Loucy (cell line): ENCODE measurements around the gene FGD5.

Source experiments
- H2AFZ ChIP-seq: fragments of 200-600 bp; sonication (generic); 2 replicates; pipeline ENCODE4 v1.6.0; 2016; ENCODE audit warnings: antibody characterized with exemption, mild to moderate bottlenecking, low read length, moderate library complexity
- H3F3A ChIP-seq: fragments of 200-600 bp; 2 replicates; pipeline ENCODE4 v1.6.0; 2016; ENCODE audit warnings: antibody characterized with exemption, low read depth, mild to moderate bottlenecking
- H3K27me3 ChIP-seq: fragments of 200-600 bp; sonication (generic); 2 replicates; pipeline ENCODE4 v1.6.1; 2014; ENCODE audit warnings: low read length, mild to moderate bottlenecking; ENCODE audit not compliant: insufficient read depth, poor library complexity, severe bottlenecking
- H3K36me3 ChIP-seq: fragments of 200-600 bp; sonication (generic); 2 replicates; pipeline ENCODE4 v1.6.1; 2016; ENCODE audit warnings: low read length; ENCODE audit not compliant: insufficient read depth
- H3K4me1 ChIP-seq: fragments of 200-600 bp; sonication (generic); 2 replicates; pipeline ENCODE4 v1.5.1; 2014; ENCODE audit warnings: low read length, mild to moderate bottlenecking; ENCODE audit not compliant: insufficient read depth, poor library complexity, severe bottlenecking
- H3K4me2 ChIP-seq: fragments of 200-600 bp; sonication (generic); 2 replicates; pipeline ENCODE4 v1.6.0; 2014; ENCODE audit warnings: antibody characterized with exemption, low read length, low read depth, mild to moderate bottlenecking; ENCODE audit not compliant: poor library complexity, severe bottlenecking
- H3K4me3 ChIP-seq: fragments of 200-600 bp; sonication (generic); 2 replicates; pipeline ENCODE4 v1.5.1; 2014; ENCODE audit warnings: low read length, mild to moderate bottlenecking, mixed read lengths; ENCODE audit not compliant: poor library complexity, severe bottlenecking
- H3K79me2 ChIP-seq: fragments of 200-600 bp; sonication (generic); 2 replicates; pipeline ENCODE4 v1.6.1; 2014; ENCODE audit warnings: low read length; ENCODE audit not compliant: insufficient read depth
- H3K9ac ChIP-seq: fragments of 200-600 bp; sonication (generic); 2 replicates; pipeline ENCODE4 v1.6.0; 2014; ENCODE audit warnings: mild to moderate bottlenecking, low read depth, low read length, moderate library complexity; ENCODE audit not compliant: poor library complexity, severe bottlenecking
- H3K9me2 ChIP-seq: fragments of 200-600 bp; sonication (generic); replicated peaks from 2 replicates; pipeline ENCODE4 v1.6.1; 2016; ENCODE audit warnings: low read depth, low read length, mixed read lengths
- H3K9me3 ChIP-seq: fragments of 200-600 bp; sonication (generic); 2 replicates; pipeline ENCODE4 v1.6.1; 2014; ENCODE audit warnings: mild to moderate bottlenecking, antibody characterized with exemption, low read length, low read depth; ENCODE audit not compliant: insufficient read depth
- H4K20me1 ChIP-seq: fragments of 200-600 bp; sonication (generic); 2 replicates; pipeline ENCODE4 v1.6.0; 2014; ENCODE audit warnings: antibody characterized with exemption, low read length, mild to moderate bottlenecking; ENCODE audit not compliant: insufficient read depth, poor library complexity, severe bottlenecking
- CTCF ChIP-seq: fragments of 200-600 bp; sonication (generic); conservative IDR thresholded peaks from 2 replicates; pipeline ENCODE4 v1.5.1; 2014; ENCODE audit warnings: mild to moderate bottlenecking, antibody characterized with exemption, low read length
- EZH2phosphoT487 ChIP-seq: fragments of 200-600 bp; IDR thresholded peaks from 2 replicates; pipeline ENCODE4 v1.6.1; 2018; ENCODE audit warnings: antibody characterized with exemption, mild to moderate bottlenecking, moderate library complexity, borderline replicate concordance

FGD5 gene

GRCh38 chr3:14976317-14976716, 157.6 kb downstream of the FGD5 start:
- no peaks in the 10 kb centered on the region for H3K27me3 ChIP-seq
- no peaks in the 10 kb centered on the region for H3K9me2 ChIP-seq
- H3K9me3 ChIP-seq: peaks cover 3% of the 10 kb centered on the region; the same call in 1 of the 2 replicates
- H4K20me1 ChIP-seq: peaks cover 29% of the 10 kb centered on the region
- no peak overlapping the region for H2AFZ ChIP-seq
- TF ChIP-seq EZH2phosphoT487: no peak
- no peak for TF ChIP-seq CTCF
- no peak overlapping the region for H3K4me3 ChIP-seq
- H3K36me3 ChIP-seq: peaks cover 57% of the 10 kb centered on the region
- no peak overlapping the region for H3K9ac ChIP-seq
- no peaks in the 10 kb centered on the region for H3F3A ChIP-seq
- H3K4me1 ChIP-seq: no peaks in the 10 kb centered on the region
- no peak overlapping the region for H3K4me2 ChIP-seq
- H3K79me2 ChIP-seq: peaks cover 92% of the 10 kb centered on the region

- H3K9me3 ChIP-seq: no peaks in the 10 kb centered on the region
- no peak overlapping the region for H3K9ac ChIP-seq
- no peaks in the 10 kb centered on the region for H3K9me2 ChIP-seq
- H3K79me2 ChIP-seq: peaks cover 93% of the 10 kb centered on the region
- H3K36me3 ChIP-seq: peaks cover 27% of the 10 kb centered on the region
- no peaks in the 10 kb centered on the region for H3K4me1 ChIP-seq
- TF ChIP-seq EZH2phosphoT487 (no peak), CTCF (no peak)
- peaks cover 45% of the 10 kb centered on the region for H4K20me1 ChIP-seq
- no peak overlapping the region for H3K4me3 ChIP-seq
- H3K27me3 ChIP-seq: no peaks in the 10 kb centered on the region
- H3K4me2 ChIP-seq: no peak overlapping the region
- H3F3A ChIP-seq: no peaks in the 10 kb centered on the region; the same call in 1 of the 2 replicates
- no peak overlapping the region for H2AFZ ChIP-seq
These were observed 161.9 kb downstream of the FGD5 start for GRCh38 chr3:14980689-14981088.
